IMR-90 (cell line): ENCODE results near the gene STIM1.

Experiments used
- BHLHE40 ChIP-seq: fragments of 150-350 bp; IDR thresholded peaks from 2 replicates; pipeline ENCODE4 v1.6.1; 2016; ENCODE audit warnings: mild to moderate bottlenecking, low read depth, low read length
- CEBPB ChIP-seq: IDR thresholded peaks from 2 replicates; pipeline ENCODE4 v1.6.1; 2012; ENCODE audit warnings: low read depth, low read length, improper control_type of control experiment
- MAZ ChIP-seq: IDR thresholded peaks from 2 replicates; pipeline ENCODE4 v1.6.1; 2012; ENCODE audit warnings: low read depth, mild to moderate bottlenecking, low read length, improper control_type of control experiment, moderate library complexity, borderline replicate concordance
- POLR2A ChIP-seq: IDR thresholded peaks from 2 replicates; pipeline ENCODE4 v1.6.1; 2012; ENCODE audit warnings: mild to moderate bottlenecking, low read depth, low read length
- RFX5 ChIP-seq: IDR thresholded peaks from 2 replicates; pipeline ENCODE4 v1.8.0; 2012; ENCODE audit warnings: low read depth, mild to moderate bottlenecking, low read length, moderate library complexity
- TF ChIP-seq, protein P1 (sequence below): conservative IDR thresholded peaks from 2 replicates; pipeline ENCODE4 v1.5.1; 2012; ENCODE audit warnings: mild to moderate bottlenecking, low read depth, low read length, improper control_type of control experiment

DNA sequence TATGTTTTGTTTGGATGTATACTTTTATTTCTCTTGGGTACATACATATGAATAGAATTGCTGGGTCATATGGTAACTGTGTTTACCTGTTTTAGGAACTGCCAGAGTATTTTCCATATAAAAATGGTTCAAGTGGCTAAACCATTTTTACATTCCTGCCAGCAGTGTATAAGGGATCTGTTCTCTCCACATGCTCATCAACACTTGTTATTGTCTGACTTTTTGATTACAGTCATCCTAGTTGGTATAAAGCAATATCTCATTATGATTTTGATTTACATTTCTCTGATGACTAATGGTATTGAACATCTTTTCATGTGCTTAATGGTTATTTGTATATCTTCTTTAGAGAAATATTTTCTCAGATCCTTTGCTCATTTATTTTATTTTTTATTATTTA, 134.9 kb downstream of the STIM1 start:
- TF ChIP-seq, protein P1, sequence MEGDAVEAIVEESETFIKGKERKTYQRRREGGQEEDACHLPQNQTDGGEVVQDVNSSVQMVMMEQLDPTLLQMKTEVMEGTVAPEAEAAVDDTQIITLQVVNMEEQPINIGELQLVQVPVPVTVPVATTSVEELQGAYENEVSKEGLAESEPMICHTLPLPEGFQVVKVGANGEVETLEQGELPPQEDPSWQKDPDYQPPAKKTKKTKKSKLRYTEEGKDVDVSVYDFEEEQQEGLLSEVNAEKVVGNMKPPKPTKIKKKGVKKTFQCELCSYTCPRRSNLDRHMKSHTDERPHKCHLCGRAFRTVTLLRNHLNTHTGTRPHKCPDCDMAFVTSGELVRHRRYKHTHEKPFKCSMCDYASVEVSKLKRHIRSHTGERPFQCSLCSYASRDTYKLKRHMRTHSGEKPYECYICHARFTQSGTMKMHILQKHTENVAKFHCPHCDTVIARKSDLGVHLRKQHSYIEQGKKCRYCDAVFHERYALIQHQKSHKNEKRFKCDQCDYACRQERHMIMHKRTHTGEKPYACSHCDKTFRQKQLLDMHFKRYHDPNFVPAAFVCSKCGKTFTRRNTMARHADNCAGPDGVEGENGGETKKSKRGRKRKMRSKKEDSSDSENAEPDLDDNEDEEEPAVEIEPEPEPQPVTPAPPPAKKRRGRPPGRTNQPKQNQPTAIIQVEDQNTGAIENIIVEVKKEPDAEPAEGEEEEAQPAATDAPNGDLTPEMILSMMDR, result no peak
- TF ChIP-seq POLR2A (no peak), MAZ (no peak), RFX5 (no peak), CEBPB (no peak), BHLHE40 (no peak)
